OCI-LY1 (cell line): ENCODE results near the gene BCLAF3.

Source experiments
- H2AFZ ChIP-seq: fragments of 200-600 bp; sonication (generic), shearing (Covaris generic); 2 replicates; pipeline ENCODE4 v1.6.0; 2014; ENCODE audit warnings: antibody characterized with exemption, mild to moderate bottlenecking, low read length
- H3F3A ChIP-seq: fragments of 200-600 bp; sonication (generic), shearing (Covaris generic); 2 replicates; pipeline ENCODE4 v1.6.0; 2014; ENCODE audit warnings: mild to moderate bottlenecking, antibody characterized with exemption, low read length, moderate library complexity; ENCODE audit not compliant: insufficient read depth
- H3K27ac ChIP-seq: fragments of 200-600 bp; sonication (generic); 2 replicates; pipeline ENCODE4 v1.5.1; 2014; ENCODE audit warnings: low read length, mixed run types, mild to moderate bottlenecking, low read depth; ENCODE audit not compliant: poor library complexity, severe bottlenecking
- H3K27me3 ChIP-seq: fragments of 200-600 bp; sonication (generic); 2 replicates; pipeline ENCODE4 v1.6.0; 2014; ENCODE audit warnings: antibody characterized with exemption, mild to moderate bottlenecking, low read length, moderate library complexity; ENCODE audit not compliant: insufficient read depth
- H3K36me3 ChIP-seq: fragments of 200-600 bp; sonication (generic); 2 replicates; pipeline ENCODE4 v1.6.1; 2014; ENCODE audit warnings: mild to moderate bottlenecking, antibody characterized with exemption, low read length, moderate library complexity, mixed read lengths; ENCODE audit not compliant: insufficient read depth
- H3K4me1 ChIP-seq: fragments of 200-600 bp; sonication (generic); 2 replicates; pipeline ENCODE4 v1.5.1; 2014; ENCODE audit warnings: mild to moderate bottlenecking, low read length, moderate library complexity; ENCODE audit not compliant: insufficient read depth, severe bottlenecking
- H3K4me2 ChIP-seq: fragments of 200-600 bp; sonication (generic), shearing (Covaris generic); 2 replicates; pipeline ENCODE4 v1.6.1; 2014; ENCODE audit warnings: low read length
- H3K4me3 ChIP-seq: fragments of 200-600 bp; sonication (generic); 2 replicates; pipeline ENCODE4 v1.5.1; 2014; ENCODE audit warnings: low read length, low read depth, mild to moderate bottlenecking, mixed read lengths; ENCODE audit not compliant: poor library complexity, severe bottlenecking
- H3K79me2 ChIP-seq: fragments of 200-600 bp; shearing (Covaris generic); 2 replicates; pipeline ENCODE4 v1.6.1; 2016; ENCODE audit warnings: mixed run types, low read length, mixed read lengths; ENCODE audit not compliant: insufficient read depth
- H3K9ac ChIP-seq: fragments of 200-600 bp; sonication (generic), shearing (Covaris generic); 2 replicates; pipeline ENCODE4 v1.6.1; 2014; ENCODE audit warnings: mild to moderate bottlenecking, low read length, mixed read lengths
- H3K9me2 ChIP-seq: fragments of 200-600 bp; sonication (generic), shearing (Covaris generic); 2 replicates; pipeline ENCODE4 v1.6.1; 2014; ENCODE audit warnings: low read depth, mild to moderate bottlenecking, low read length, mixed read lengths
- H3K9me3 ChIP-seq: fragments of 200-600 bp; shearing (Covaris generic); 2 replicates; pipeline ENCODE4 v1.6.1; 2014; ENCODE audit warnings: low read length, mixed read lengths
- H4K20me1 ChIP-seq: fragments of 200-600 bp; sonication (generic), shearing (Covaris generic); 2 replicates; pipeline ENCODE4 v1.6.0; 2016; ENCODE audit warnings: mild to moderate bottlenecking, low read length; ENCODE audit not compliant: insufficient read depth
- EZH2 ChIP-seq: fragments of 200-600 bp; sonication (generic), shearing (Covaris generic); IDR thresholded peaks from 2 replicates; pipeline ENCODE4 v1.8.0; 2017; ENCODE audit warnings: borderline replicate concordance, mixed run types, mild to moderate bottlenecking, antibody characterized with exemption, low read length, moderate library complexity, mixed read lengths
- TF ChIP-seq, protein P1 (sequence below): fragments of 200-600 bp; sonication (generic), shearing (Covaris generic); IDR thresholded peaks from 2 replicates; pipeline ENCODE4 v1.5.1; 2017; ENCODE audit warnings: mild to moderate bottlenecking, antibody characterized with exemption, low read length, moderate library complexity, mixed read lengths

Gene BCLAF3

DNA sequence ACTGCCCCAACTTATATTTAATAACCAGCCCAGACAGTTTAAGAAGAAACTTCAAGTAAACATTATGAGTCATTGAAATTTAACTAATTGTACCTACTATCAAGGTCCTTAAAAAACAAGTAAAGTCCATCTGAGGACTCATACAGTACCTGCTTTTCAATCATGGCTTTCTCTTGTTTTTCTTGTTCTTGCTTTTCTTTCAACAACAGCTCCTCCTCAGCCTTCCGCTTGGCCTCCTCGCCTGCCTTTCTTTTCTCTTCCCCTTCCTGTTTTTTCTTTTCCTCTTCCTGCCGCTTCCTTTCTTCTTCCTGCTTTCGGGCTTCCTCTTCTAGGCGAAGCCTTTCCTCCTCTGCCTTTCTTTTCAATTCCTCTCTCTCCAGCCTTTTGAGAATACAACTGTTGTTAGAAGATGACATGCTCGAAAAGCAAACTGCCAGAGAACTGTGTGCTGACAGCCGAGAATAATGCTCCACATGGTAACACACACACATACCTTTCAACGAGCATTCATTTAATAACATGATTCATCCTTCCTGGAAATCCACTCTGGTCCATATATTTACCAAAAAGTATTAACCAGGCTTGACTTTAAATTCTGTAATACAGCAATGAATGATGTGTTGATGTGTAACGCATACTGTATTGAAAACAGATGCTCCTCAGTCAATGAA, 25.2 kb upstream of the BCLAF3 start:
- TF ChIP-seq, protein P1, sequence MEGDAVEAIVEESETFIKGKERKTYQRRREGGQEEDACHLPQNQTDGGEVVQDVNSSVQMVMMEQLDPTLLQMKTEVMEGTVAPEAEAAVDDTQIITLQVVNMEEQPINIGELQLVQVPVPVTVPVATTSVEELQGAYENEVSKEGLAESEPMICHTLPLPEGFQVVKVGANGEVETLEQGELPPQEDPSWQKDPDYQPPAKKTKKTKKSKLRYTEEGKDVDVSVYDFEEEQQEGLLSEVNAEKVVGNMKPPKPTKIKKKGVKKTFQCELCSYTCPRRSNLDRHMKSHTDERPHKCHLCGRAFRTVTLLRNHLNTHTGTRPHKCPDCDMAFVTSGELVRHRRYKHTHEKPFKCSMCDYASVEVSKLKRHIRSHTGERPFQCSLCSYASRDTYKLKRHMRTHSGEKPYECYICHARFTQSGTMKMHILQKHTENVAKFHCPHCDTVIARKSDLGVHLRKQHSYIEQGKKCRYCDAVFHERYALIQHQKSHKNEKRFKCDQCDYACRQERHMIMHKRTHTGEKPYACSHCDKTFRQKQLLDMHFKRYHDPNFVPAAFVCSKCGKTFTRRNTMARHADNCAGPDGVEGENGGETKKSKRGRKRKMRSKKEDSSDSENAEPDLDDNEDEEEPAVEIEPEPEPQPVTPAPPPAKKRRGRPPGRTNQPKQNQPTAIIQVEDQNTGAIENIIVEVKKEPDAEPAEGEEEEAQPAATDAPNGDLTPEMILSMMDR = no peak
- no peak for TF ChIP-seq EZH2
- no peak overlapping the region for H2AFZ ChIP-seq
- H3K9me3 ChIP-seq = no peaks in the 10 kb centered on the region
- H3K36me3 ChIP-seq = no peaks in the 10 kb centered on the region
- no peaks in the 10 kb centered on the region for H3F3A ChIP-seq
- no peaks in the 10 kb centered on the region for H3K27me3 ChIP-seq
- H3K4me3 ChIP-seq = no peak overlapping the region
- H3K9me2 ChIP-seq = no peaks in the 10 kb centered on the region
- no peak overlapping the region for H3K27ac ChIP-seq
- H3K9ac ChIP-seq = no peak overlapping the region
- H3K79me2 ChIP-seq = no peaks in the 10 kb centered on the region
- H3K4me1 ChIP-seq = no peaks in the 10 kb centered on the region
- H3K4me2 ChIP-seq = no peak overlapping the region
- H4K20me1 ChIP-seq = no peaks in the 10 kb centered on the region

DNA sequence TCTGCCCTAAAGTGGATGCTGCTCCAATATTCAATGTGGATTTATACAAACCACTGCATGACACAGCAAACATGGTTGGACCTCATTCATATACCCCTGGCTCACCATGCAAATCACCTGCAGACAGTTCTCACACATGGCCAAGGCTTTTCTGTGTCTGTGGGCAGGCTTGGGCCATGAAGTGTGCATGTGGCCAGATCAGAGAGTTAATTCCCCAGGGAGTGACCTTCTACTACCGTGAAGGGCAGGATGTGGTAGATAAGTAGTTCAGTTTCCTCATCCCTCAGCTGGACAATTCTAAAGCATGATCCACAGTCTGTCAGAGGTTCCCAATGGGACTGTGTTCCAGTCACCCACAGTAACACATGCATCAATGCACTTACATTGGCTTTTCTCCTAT, 24.6 kb upstream of the BCLAF3 start:
- Histone ChIP-seq H3K4me2 (no peak overlapping the region), H3K4me3 (no peak overlapping the region), H3K9ac (no peak overlapping the region), H3K27ac (no peak overlapping the region), H4K20me1 (no peaks in the 10 kb centered on the region), H3F3A (no peaks in the 10 kb centered on the region), H3K9me3 (no peaks in the 10 kb centered on the region), H3K36me3 (no peaks in the 10 kb centered on the region), H3K9me2 (no peaks in the 10 kb centered on the region), H2AFZ (no peak overlapping the region), H3K4me1 (no peaks in the 10 kb centered on the region), H3K79me2 (no peaks in the 10 kb centered on the region), H3K27me3 (no peaks in the 10 kb centered on the region)
- TF ChIP-seq, protein P1 = no peak
- no peak for TF ChIP-seq EZH2

DNA sequence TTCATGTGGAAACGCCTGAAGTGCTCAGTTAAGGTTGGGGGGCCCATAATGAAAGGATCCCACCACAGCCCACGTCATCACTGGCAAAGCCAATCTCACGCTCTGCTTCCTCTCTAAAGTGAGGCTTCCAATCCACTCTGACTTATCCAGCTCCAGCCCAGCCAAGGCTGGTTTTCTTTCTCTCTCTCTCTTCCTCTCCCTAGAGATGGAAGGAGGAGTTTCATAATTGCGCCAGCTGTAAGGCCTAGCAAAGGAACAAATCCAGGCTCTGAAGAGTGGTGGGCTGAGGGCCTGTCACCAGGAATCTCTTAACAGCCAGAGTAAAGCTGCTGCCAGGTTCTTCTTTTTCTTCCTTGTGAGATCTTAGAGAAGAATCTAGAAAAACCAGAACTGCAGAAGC, 20.7 kb upstream of the BCLAF3 start:
- no peak overlapping the region for H3K27ac ChIP-seq

More for the DNA sequence above, 20.7 kb upstream of the BCLAF3 start:
- no peak overlapping the region for H3K4me3 ChIP-seq
- no peak overlapping the region for H3K9ac ChIP-seq
- no peaks in the 10 kb centered on the region for H3K9me3 ChIP-seq
- H3K4me2 ChIP-seq = no peak overlapping the region
- H4K20me1 ChIP-seq = no peaks in the 10 kb centered on the region
- no peaks in the 10 kb centered on the region for H3K79me2 ChIP-seq
- H3K4me1 ChIP-seq = peaks cover 19% of the 10 kb centered on the region
- TF ChIP-seq, protein P1 = no peak
- no peak for TF ChIP-seq EZH2
- H3K27me3 ChIP-seq = no peaks in the 10 kb centered on the region
- no peak overlapping the region for H2AFZ ChIP-seq
- no peaks in the 10 kb centered on the region for H3K36me3 ChIP-seq
- H3K9me2 ChIP-seq = no peaks in the 10 kb centered on the region
- H3F3A ChIP-seq = no peaks in the 10 kb centered on the region
